ENCODE data around the gene ATP2A1. TPM values are rescaled to one million over a fixed set of nuclear protein-coding genes. Genes with fewer than 3 reads are reported as not detected.
"Not testable (repeated sequence)": the region's sequence is repeated elsewhere in the genome, so short reads cannot be mapped to it uniquely, and the experiment has no call there.

Gene ATP2A1
- total RNA-seq, 1 experiment from 2014 or later: 10.7 TPM

DNA sequence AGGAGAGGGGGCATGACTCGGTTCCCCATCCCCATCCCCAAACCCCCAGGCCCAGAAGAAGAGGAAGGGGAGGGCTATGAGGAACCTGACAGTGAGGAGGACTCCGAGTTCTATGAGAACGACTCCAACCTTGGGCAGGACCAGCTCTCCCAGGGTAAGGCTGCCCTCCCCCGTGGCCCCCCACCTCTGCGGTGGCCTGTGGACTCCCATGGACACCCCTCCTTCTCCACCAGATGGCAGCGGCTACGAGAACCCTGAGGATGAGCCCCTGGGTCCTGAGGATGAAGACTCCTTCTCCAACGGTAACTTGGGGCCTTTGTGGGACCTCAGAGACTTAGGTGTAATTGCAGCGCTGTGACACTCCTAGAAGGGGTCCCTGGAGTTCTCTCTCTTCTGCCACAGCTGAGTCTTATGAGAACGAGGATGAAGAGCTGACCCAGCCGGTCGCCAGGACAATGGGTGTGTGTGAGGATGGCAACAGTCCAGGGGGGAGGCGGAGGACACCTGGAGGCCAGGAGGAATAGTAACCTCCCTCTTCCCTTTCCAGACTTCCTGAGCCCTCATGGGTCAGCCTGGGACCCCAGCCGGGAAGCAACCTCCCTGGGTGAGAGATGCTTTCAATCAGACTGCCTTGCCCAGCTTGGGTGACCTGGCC is 59.1 kb downstream of the ATP2A1 start:
- CTCF ChIA-PET: no interaction called here
- no peak for DNase-seq
- Histone ChIP-seq H3K79me2 (ENCODE audit: low read depth) (no peaks in the 10 kb centered on the region), H3K4me2 (no peak overlapping the region), H3K27me3 (ENCODE audit: insufficient read depth, low read depth) (no peaks in the 10 kb centered on the region), H3K4me1 (replicated peaks; ENCODE audit: insufficient read depth) (no peaks in the 10 kb centered on the region), H3K9me2 (ENCODE audit: insufficient read depth) (no peaks in the 10 kb centered on the region), H3K9me3 (ENCODE audit: insufficient read depth, low read depth) (no peaks in the 10 kb centered on the region), H2AFZ (no peak overlapping the region), H3K4me3 (no peak overlapping the region), H3K36me3 (ENCODE audit: low read depth) (no peaks in the 10 kb centered on the region), H4K20me1 (ENCODE audit: insufficient read depth) (no peaks in the 10 kb centered on the region), H3K27ac (no peak overlapping the region), H3F3A (ENCODE audit: insufficient read depth, low read depth) (peaks cover 7% of the 10 kb centered on the region; the same call in 1 of the 2 replicates)
- TF ChIP-seq, protein P1, sequence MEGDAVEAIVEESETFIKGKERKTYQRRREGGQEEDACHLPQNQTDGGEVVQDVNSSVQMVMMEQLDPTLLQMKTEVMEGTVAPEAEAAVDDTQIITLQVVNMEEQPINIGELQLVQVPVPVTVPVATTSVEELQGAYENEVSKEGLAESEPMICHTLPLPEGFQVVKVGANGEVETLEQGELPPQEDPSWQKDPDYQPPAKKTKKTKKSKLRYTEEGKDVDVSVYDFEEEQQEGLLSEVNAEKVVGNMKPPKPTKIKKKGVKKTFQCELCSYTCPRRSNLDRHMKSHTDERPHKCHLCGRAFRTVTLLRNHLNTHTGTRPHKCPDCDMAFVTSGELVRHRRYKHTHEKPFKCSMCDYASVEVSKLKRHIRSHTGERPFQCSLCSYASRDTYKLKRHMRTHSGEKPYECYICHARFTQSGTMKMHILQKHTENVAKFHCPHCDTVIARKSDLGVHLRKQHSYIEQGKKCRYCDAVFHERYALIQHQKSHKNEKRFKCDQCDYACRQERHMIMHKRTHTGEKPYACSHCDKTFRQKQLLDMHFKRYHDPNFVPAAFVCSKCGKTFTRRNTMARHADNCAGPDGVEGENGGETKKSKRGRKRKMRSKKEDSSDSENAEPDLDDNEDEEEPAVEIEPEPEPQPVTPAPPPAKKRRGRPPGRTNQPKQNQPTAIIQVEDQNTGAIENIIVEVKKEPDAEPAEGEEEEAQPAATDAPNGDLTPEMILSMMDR (conservative IDR thresholded peaks at IDR 0.05): no peak
- TF ChIP-seq EZH2 (IDR thresholded peaks at IDR 0.05; ENCODE audit: low read depth): no peak
- no TSS peak for BruUV-seq (replicated peaks)
- POLR2A ChIA-PET (ENCODE audit: unreplicated experiment): no interaction called here
- intact Hi-C loops (cut with micrococcal nuclease; ENCODE audit: unreplicated experiment): no loop called here

DNA sequence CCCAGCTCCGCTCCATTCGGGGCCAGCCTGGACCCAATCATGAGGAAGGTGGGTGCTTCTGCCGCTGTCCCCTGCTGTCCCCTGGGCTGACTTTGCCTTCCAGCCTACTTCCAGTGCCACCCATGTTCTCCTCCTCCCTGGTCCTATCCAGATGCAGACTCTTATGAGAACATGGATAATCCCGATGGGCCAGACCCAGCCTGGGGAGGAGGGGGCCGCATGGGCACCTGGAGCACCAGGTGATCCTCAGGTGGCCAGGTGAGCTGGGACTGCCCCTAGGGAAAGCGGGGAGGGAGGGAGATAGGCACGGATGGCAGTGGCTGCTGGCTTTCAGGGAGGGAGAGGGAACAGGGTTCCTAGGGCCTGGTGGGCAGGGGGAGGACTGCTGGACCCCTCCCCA is 60.4 kb downstream of the ATP2A1 start:
- ChIA-PET POLR2A (ENCODE audit: unreplicated experiment) (no interaction called here), CTCF (interaction anchor here (0.7 kb wide), 1 partner anchor 28 kb away, joined by 5 read pairs; no protein-coding TSS in a partner anchor)
- Histone ChIP-seq H3F3A (ENCODE audit: insufficient read depth, low read depth) (peaks cover 7% of the 10 kb centered on the region; the same call in 1 of the 2 replicates), H3K9me3 (ENCODE audit: insufficient read depth, low read depth) (no peaks in the 10 kb centered on the region), H3K9me2 (ENCODE audit: insufficient read depth) (no peaks in the 10 kb centered on the region), H3K4me1 (replicated peaks; ENCODE audit: insufficient read depth) (no peaks in the 10 kb centered on the region), H2AFZ (no peak overlapping the region), H3K79me2 (ENCODE audit: low read depth) (no peaks in the 10 kb centered on the region), H4K20me1 (ENCODE audit: insufficient read depth) (no peaks in the 10 kb centered on the region), H3K36me3 (ENCODE audit: low read depth) (no peaks in the 10 kb centered on the region), H3K27ac (no peak overlapping the region), H3K27me3 (ENCODE audit: insufficient read depth, low read depth) (no peaks in the 10 kb centered on the region), H3K4me2 (no peak overlapping the region), H3K4me3 (no peak overlapping the region)
- TF ChIP-seq EZH2 (IDR thresholded peaks at IDR 0.05; ENCODE audit: low read depth): no peak
- TF ChIP-seq, protein P1 (conservative IDR thresholded peaks at IDR 0.05): no peak
- intact Hi-C loops (cut with micrococcal nuclease; ENCODE audit: unreplicated experiment): no loop called here
- no TSS peak for BruUV-seq (replicated peaks)
- no peak for DNase-seq

DNA sequence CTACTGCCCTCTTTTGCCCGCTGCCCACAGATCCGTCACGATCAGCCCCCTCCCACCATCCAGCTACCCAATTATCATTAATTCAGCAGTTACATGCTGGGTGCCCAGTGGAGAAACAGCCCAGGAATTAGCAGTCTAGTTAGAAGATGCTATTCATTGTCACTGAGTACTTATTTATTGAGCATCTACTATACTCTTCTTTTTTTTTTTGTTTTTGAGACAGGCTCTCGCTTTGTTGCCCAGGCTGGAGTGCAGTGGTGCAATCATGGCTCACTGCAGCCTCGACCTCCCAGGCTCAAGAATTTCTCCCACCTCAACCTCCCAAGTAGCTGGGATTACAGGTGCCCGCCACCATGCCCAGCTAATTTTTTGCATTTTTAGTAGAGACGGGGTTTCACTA is 61.5 kb downstream of the ATP2A1 start:
- H3K4me2 ChIP-seq; H3K9me2 ChIP-seq (ENCODE audit: insufficient read depth); H3K27me3 ChIP-seq (ENCODE audit: insufficient read depth, low read depth); H3K79me2 ChIP-seq (ENCODE audit: low read depth); H3K27ac ChIP-seq; BruUV-seq (replicated peaks); CTCF ChIA-PET; intact Hi-C loops (cut with micrococcal nuclease; ENCODE audit: unreplicated experiment); H3K9me3 ChIP-seq (ENCODE audit: insufficient read depth, low read depth); H3K36me3 ChIP-seq (ENCODE audit: low read depth); H4K20me1 ChIP-seq (ENCODE audit: insufficient read depth); H3F3A ChIP-seq (ENCODE audit: insufficient read depth, low read depth); H3K4me1 ChIP-seq (replicated peaks; ENCODE audit: insufficient read depth); H3K4me3 ChIP-seq; H2AFZ ChIP-seq; POLR2A ChIA-PET (ENCODE audit: unreplicated experiment); DNase-seq: not testable (repeated sequence)

DNA sequence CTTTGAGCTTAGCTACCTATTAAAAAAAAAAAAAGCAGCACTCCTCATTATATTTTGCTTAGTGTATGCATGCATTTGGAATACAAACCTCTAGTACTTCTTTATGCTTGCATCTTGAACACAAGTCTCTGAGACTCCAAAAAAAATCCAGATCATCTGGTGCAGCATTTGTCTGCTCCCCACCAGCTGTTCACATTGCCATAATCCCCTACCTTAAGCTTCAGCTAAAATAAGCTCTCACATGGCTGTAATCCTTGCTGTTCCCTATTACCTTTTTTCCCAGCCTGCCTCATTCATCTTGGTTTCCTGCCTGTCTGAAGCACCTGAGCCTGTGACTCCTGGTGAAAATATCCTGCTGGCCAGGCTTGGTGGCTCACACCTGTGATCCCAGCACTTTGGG is 65.0 kb downstream of the ATP2A1 start:
- no peak overlapping the region for H3K4me2 ChIP-seq
- no peaks in the 10 kb centered on the region for H3K9me3 ChIP-seq (ENCODE audit: insufficient read depth, low read depth)
- no peaks in the 10 kb centered on the region for H3K79me2 ChIP-seq (ENCODE audit: low read depth)
- DNase-seq: no peak
- H3K36me3 ChIP-seq (ENCODE audit: low read depth): no peaks in the 10 kb centered on the region
- H3K4me3 ChIP-seq: no peak overlapping the region
- H3K4me1 ChIP-seq (replicated peaks; ENCODE audit: insufficient read depth): peaks cover 12% of the 10 kb centered on the region
- H3K9me2 ChIP-seq (ENCODE audit: insufficient read depth): no peaks in the 10 kb centered on the region
- CTCF ChIA-PET: interaction anchor here (0.6 kb wide), 1 partner anchor 12 kb away, joined by 3 read pairs; no protein-coding TSS in a partner anchor
- H4K20me1 ChIP-seq (ENCODE audit: insufficient read depth): no peaks in the 10 kb centered on the region
- peaks cover 22% of the 10 kb centered on the region for H3F3A ChIP-seq (ENCODE audit: insufficient read depth, low read depth)
- no peaks in the 10 kb centered on the region for H3K27me3 ChIP-seq (ENCODE audit: insufficient read depth, low read depth)
- intact Hi-C loops (cut with micrococcal nuclease; ENCODE audit: unreplicated experiment): no loop called here
- TF ChIP-seq, protein P1 (conservative IDR thresholded peaks at IDR 0.05): no peak
- no peak for TF ChIP-seq EZH2 (IDR thresholded peaks at IDR 0.05; ENCODE audit: low read depth)
- no peak overlapping the region for H2AFZ ChIP-seq
- BruUV-seq (replicated peaks): no TSS peak
- no peak overlapping the region for H3K27ac ChIP-seq
- POLR2A ChIA-PET (ENCODE audit: unreplicated experiment): no interaction called here
